Measurements from ENCODE around the gene COX14.

DNA sequence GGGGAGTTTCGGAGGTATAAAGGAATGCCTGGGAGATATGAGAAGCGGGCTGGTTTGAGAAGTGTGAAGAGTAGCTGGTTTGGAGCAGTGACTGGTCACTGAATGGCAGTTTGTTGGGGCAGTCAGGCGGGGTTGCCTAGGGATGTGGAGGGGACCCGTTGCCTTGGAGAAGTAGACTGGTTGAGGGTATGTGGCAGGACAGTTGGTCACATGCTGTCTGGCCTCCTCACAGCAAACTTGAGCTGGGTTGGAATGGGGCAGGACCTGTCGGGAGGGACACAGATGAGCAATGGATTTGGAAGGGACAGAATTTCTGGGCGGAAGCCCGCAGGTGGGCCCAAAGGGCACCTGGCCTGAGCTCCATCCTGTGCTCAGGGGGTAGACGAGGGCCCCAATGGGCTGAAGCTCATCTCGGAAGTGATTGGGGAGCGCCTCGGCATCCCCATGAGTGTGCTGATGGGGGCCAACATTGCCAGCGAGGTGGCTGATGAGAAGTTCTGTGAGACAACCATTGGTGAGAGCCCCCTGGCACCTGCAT is 6.1 kb upstream of the COX14 start:
- TF ChIP-seq CTCF (IDR thresholded peaks at IDR 0.05) (no peak), EZH2 (IDR thresholded peaks at IDR 0.05) (no peak), EZH2phosphoT487 (IDR thresholded peaks at IDR 0.05) (no peak)

Measured in neural progenitor cell (in vitro differentiated cells).